Endothelial cell of umbilical vein (primary cell): ENCODE data around the gene EIF2A.

Source experiments
- EZH2 ChIP-seq: IDR thresholded peaks from 2 replicates; pipeline ENCODE4 v1.6.1; 2012; ENCODE audit warnings: borderline replicate concordance, low read depth, mild to moderate bottlenecking, moderate library complexity, low read length, inconsistent platforms; ENCODE audit not compliant: severe bottlenecking
- POLR2A ChIP-seq: IDR thresholded peaks from 2 replicates; pipeline ENCODE4 v1.6.1; 2012; ENCODE audit warnings: low read depth, mild to moderate bottlenecking, control low read depth, low read length
- TF ChIP-seq, protein P1 (sequence below), 2 donors: IDR thresholded peaks; 1 replicate in 1 of 2; 2 replicates in 1 of 2; pipeline ENCODE4 v1.5.1; 2011; ENCODE audit warnings: low read length in 2 of 2, mild to moderate bottlenecking in 2 of 2, moderate library complexity in 2 of 2, control low read depth in 1 of 2, inconsistent platforms in 1 of 2, low read depth in 1 of 2; ENCODE audit not compliant: insufficient read depth in 1 of 2; ENCODE audit errors: extremely low read depth in 1 of 2

GRCh38 chr3:150582620-150583019 lies 36.0 kb downstream of the EIF2A start:
- TF ChIP-seq, protein P1, sequence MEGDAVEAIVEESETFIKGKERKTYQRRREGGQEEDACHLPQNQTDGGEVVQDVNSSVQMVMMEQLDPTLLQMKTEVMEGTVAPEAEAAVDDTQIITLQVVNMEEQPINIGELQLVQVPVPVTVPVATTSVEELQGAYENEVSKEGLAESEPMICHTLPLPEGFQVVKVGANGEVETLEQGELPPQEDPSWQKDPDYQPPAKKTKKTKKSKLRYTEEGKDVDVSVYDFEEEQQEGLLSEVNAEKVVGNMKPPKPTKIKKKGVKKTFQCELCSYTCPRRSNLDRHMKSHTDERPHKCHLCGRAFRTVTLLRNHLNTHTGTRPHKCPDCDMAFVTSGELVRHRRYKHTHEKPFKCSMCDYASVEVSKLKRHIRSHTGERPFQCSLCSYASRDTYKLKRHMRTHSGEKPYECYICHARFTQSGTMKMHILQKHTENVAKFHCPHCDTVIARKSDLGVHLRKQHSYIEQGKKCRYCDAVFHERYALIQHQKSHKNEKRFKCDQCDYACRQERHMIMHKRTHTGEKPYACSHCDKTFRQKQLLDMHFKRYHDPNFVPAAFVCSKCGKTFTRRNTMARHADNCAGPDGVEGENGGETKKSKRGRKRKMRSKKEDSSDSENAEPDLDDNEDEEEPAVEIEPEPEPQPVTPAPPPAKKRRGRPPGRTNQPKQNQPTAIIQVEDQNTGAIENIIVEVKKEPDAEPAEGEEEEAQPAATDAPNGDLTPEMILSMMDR (IDR thresholded peaks at IDR 0.05; ENCODE audit: extremely low read depth in 1 of 2, insufficient read depth in 1 of 2, low read depth in 1 of 2, low read length in 2 of 2), result no peak
- no peak for TF ChIP-seq POLR2A
- no peak for TF ChIP-seq EZH2
